Gastrocnemius medialis (tissue), 4 donors: ENCODE data around the gene CISD1.

Experiments used
- CTCF ChIP-seq, 5 experiments: fragments of 450-650 bp in 3 of 5; fragments of 200-600 bp in 2 of 5; sonication (generic) in 2 of 5; IDR thresholded peaks in 4 of 5; conservative IDR thresholded peaks in 1 of 5; 1 replicate in 4 of 5; 2 replicates in 1 of 5; pipeline ENCODE4 v1.5.1; 2016 to 2019; ENCODE audit warnings: antibody characterized with exemption in 5 of 5, mild to moderate bottlenecking in 3 of 5, moderate library complexity in 3 of 5
- POLR2A ChIP-seq, 2 donors: fragments of 450-650 bp; IDR thresholded peaks; one replicate each; pipeline ENCODE4 v1.6.1; 2017; ENCODE audit warnings: antibody characterized with exemption in 2 of 2, mild to moderate bottlenecking in 2 of 2, moderate library complexity in 2 of 2

- TF ChIP-seq POLR2A (IDR thresholded peaks at IDR 0.05) (no peak), CTCF (IDR thresholded peaks at IDR 0.05 in 4 of 5, conservative IDR thresholded peaks at IDR 0.05 in 1 of 5) (no peak)
These were observed 28.4 kb upstream of the CISD1 start for GRCh38 chr10:58240531-58240930.
